Hepatocyte (in vitro differentiated cells): ENCODE data around the gene BRD4. TPM values are rescaled to one million over a fixed set of nuclear protein-coding genes. Genes with fewer than 3 reads are reported as not detected.

Experiments used
- DNase-seq: peaks from one replicate; pipeline ENCODE4 v3.0.0-alpha.2; 2016; ENCODE audit warnings: low spot score
- H2AFZ ChIP-seq: fragments of 200-600 bp; sonication (generic); 2 replicates; pipeline ENCODE4 v1.6.0; 2016; ENCODE audit warnings: antibody characterized with exemption, mild to moderate bottlenecking
- H3K27ac ChIP-seq: fragments of 200-600 bp; sonication (generic); 2 replicates; pipeline ENCODE4 v1.5.1; 2016; ENCODE audit warnings: mild to moderate bottlenecking
- H3K27me3 ChIP-seq: fragments of 200-600 bp; sonication (generic); 2 replicates; pipeline ENCODE4 v1.6.1; 2016
- H3K36me3 ChIP-seq: fragments of 200-600 bp; sonication (generic); replicated peaks from 2 replicates; pipeline ENCODE4 v1.5.1; 2016; ENCODE audit warnings: low read depth; ENCODE audit not compliant: insufficient read depth
- H3K4me1 ChIP-seq: fragments of 200-600 bp; sonication (generic); 2 replicates; pipeline ENCODE4 v1.5.1; 2016; ENCODE audit warnings: mild to moderate bottlenecking, moderate library complexity; ENCODE audit not compliant: insufficient read depth
- H3K4me2 ChIP-seq: fragments of 200-600 bp; sonication (generic); 2 replicates; pipeline ENCODE4 v1.6.0; 2016
- H3K4me3 ChIP-seq: fragments of 200-600 bp; sonication (generic); 2 replicates; pipeline ENCODE4 v1.5.1; 2016; ENCODE audit warnings: mild to moderate bottlenecking
- H3K79me2 ChIP-seq: fragments of 200-600 bp; sonication (generic); 2 replicates; pipeline ENCODE4 v1.6.0; 2017; ENCODE audit warnings: mild to moderate bottlenecking
- H3K9me2 ChIP-seq: fragments of 200-600 bp; sonication (generic); replicated peaks from 2 replicates; pipeline ENCODE4 v1.6.0; 2017; ENCODE audit warnings: mild to moderate bottlenecking; ENCODE audit not compliant: insufficient read depth
- H3K9me3 ChIP-seq: fragments of 200-600 bp; sonication (generic); 2 replicates; pipeline ENCODE4 v1.5.1; 2016; ENCODE audit warnings: low read depth, mild to moderate bottlenecking
- H4K20me1 ChIP-seq: fragments of 200-600 bp; sonication (generic); 2 replicates; pipeline ENCODE4 v1.6.0; 2016; ENCODE audit warnings: mild to moderate bottlenecking; ENCODE audit not compliant: insufficient read depth, poor library complexity, severe bottlenecking
- CTCF ChIP-seq: fragments of 200-600 bp; sonication (generic); IDR thresholded peaks from 2 replicates; pipeline ENCODE4 v1.5.1; 2016; ENCODE audit warnings: antibody characterized with exemption, mild to moderate bottlenecking; ENCODE audit not compliant: poor library complexity
- EZH2 ChIP-seq: fragments of 200-600 bp; sonication (generic); IDR thresholded peaks from 2 replicates; pipeline ENCODE4 v1.6.1; 2016; ENCODE audit warnings: antibody characterized with exemption, mild to moderate bottlenecking, borderline replicate concordance
- EZH2phosphoT487 ChIP-seq: fragments of 200-600 bp; sonication (generic); IDR thresholded peaks from one replicate; pipeline ENCODE4 v1.6.1; 2018; ENCODE audit warnings: antibody characterized with exemption, mild to moderate bottlenecking, low read depth, moderate library complexity; ENCODE audit not compliant: unreplicated experiment, severe bottlenecking
- WGBS: methylation state at CpG from one replicate; pipeline ENCODE4 v1.1.6; 2016; ENCODE audit warnings: low lambda C conversion rate; ENCODE audit errors: missing lambda C conversion rate; 5-methylcytosine and 5-hydroxymethylcytosine counted together
- polyA plus RNA-seq: library from polyadenylated mRNA; unstranded; fragments of >200 nt; fragmentation: Nextera tagmentation; extraction: Ambion mirVana; gene quantifications from 2 replicates; pipeline ENCODE4 v1.2.1, GENCODE V29; 2016
- total RNA-seq: library from RNA; depleted of rRNA; stranded (reverse); fragments of >200 nt; gene quantifications from 2 replicates; pipeline ENCODE4 v1.2.3, GENCODE V29; 2014

The BRD4 gene
- total and polyA plus RNA-seq, 2 experiments from 2014 or later, result 18.0 to 88.4 TPM

DNA sequence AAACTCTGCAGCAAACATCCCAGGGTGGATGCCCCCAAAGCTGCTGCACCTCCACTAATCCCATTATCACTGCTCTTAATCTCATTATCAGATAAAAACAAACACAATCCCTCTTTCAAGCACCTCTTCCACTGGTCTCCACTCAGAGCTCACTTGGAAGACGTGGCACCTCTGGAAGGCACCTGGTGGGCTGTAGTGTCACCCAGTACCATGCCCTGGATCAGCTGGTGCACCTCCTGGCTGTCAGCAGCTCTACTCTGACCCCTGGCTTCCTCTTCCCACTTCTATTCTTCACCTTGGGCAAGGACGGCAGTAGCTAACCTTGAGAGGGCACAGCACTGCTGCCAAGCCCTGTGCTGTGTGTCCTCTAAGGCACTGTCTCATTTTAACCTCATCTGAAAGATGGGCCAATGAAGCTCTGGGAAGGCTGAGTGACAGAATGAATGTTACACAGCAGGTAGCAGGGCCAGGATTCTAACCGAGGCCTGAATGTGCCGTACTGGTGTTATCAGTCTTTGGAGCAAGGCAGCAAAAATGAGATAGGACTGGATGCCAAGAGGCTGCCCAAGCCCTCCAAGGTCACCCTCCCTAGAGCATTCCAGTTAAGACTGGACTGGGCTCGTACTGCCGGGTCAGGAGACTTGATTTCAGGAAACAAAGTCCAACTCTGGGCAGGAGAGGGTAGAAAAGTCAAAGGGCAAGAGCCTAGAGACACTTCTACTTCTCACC lies 7.4 kb downstream of the BRD4 start:
- WGBS, result 38% methylated on average over 6 of the region's 6 CpGs
- Histone ChIP-seq H3K79me2 (peaks cover 100% of the 10 kb centered on the region), H3K27ac (peak overlapping the region; percentile 41), H3K4me1 (peaks cover 65% of the 10 kb centered on the region), H3K36me3 (no peaks in the 10 kb centered on the region), H4K20me1 (peaks cover 100% of the 10 kb centered on the region), H3K9me3 (no peaks in the 10 kb centered on the region), H3K9me2 (no peaks in the 10 kb centered on the region), H3K4me2 (peak overlapping the region; percentile 23), H2AFZ (no peak overlapping the region), H3K27me3 (no peaks in the 10 kb centered on the region), H3K4me3 (no peak overlapping the region)
- no peak for TF ChIP-seq EZH2
- no peak for TF ChIP-seq EZH2phosphoT487
- TF ChIP-seq CTCF, result no peak
- no peak for DNase-seq

GRCh38 chr19:15323496-15324235 lies 8.7 kb downstream of the BRD4 start:
- peaks cover 57% of the 10 kb centered on the region for H3K4me1 ChIP-seq
- no peaks in the 10 kb centered on the region for H3K9me2 ChIP-seq
- peak; percentile 30 for DNase-seq
- peak overlapping the region; percentile 23 for H3K4me2 ChIP-seq
- H3K9me3 ChIP-seq, result no peaks in the 10 kb centered on the region
- 67% methylated on average over 5 of the region's 5 CpGs for WGBS
- no peak overlapping the region for H2AFZ ChIP-seq
- peaks cover 100% of the 10 kb centered on the region for H3K79me2 ChIP-seq
- H3K27ac ChIP-seq, result peak overlapping the region; percentile 41
- H3K27me3 ChIP-seq, result no peaks in the 10 kb centered on the region
- peaks cover 100% of the 10 kb centered on the region for H4K20me1 ChIP-seq
- no peaks in the 10 kb centered on the region for H3K36me3 ChIP-seq
- TF ChIP-seq CTCF (no peak), EZH2 (no peak), EZH2phosphoT487 (no peak)
- H3K4me3 ChIP-seq, result no peak overlapping the region

- H3K27ac ChIP-seq, result peak overlapping the region; percentile 56
Observed at GRCh38 chr19:15321739-15322138, 10.6 kb downstream of the BRD4 start.

More at GRCh38 chr19:15321739-15322138, 10.6 kb downstream of the BRD4 start:
- H3K4me3 ChIP-seq, result no peak overlapping the region
- no peaks in the 10 kb centered on the region for H3K9me2 ChIP-seq
- H2AFZ ChIP-seq, result no peak overlapping the region
- no peaks in the 10 kb centered on the region for H3K9me3 ChIP-seq
- H3K36me3 ChIP-seq, result no peaks in the 10 kb centered on the region
- 85% methylated on average over 2 of the region's 2 CpGs for WGBS
- H3K4me2 ChIP-seq, result peak overlapping the region; percentile 48
- H3K27me3 ChIP-seq, result no peaks in the 10 kb centered on the region
- no peak for TF ChIP-seq EZH2
- TF ChIP-seq EZH2phosphoT487, result no peak
- no peak for TF ChIP-seq CTCF
- peaks cover 100% of the 10 kb centered on the region for H4K20me1 ChIP-seq
- H3K4me1 ChIP-seq, result peaks cover 63% of the 10 kb centered on the region
- H3K79me2 ChIP-seq, result peaks cover 100% of the 10 kb centered on the region
- DNase-seq, result no peak
